H9 (cell line): ENCODE measurements around the gene PPP1R14C. TPM values are rescaled to one million over a fixed set of nuclear protein-coding genes. Genes with fewer than 3 reads are reported as not detected.

Experiments
- DNase-seq: peaks from one replicate; pipeline ENCODE4 v3.0.0-alpha.2; 2017
- H2AFZ ChIP-seq: one replicate; pipeline ENCODE4 v1.6.1; 2013; ENCODE audit warnings: mild to moderate bottlenecking, low read length, control low read depth, moderate library complexity
- H2AK5ac ChIP-seq: 2 replicates; pipeline ENCODE4 v1.6.1; 2013; ENCODE audit warnings: low read length, control low read depth, mixed read lengths; ENCODE audit not compliant: insufficient read length
- H2BK120ac ChIP-seq: one replicate; pipeline ENCODE4 v1.6.1; 2013; ENCODE audit warnings: low read depth, mild to moderate bottlenecking, low read length, control low read depth, inconsistent platforms; ENCODE audit not compliant: poor library complexity, severe bottlenecking
- H2BK12ac ChIP-seq: 2 replicates; pipeline ENCODE4 v1.6.1; 2013; ENCODE audit warnings: low read length, control low read depth, mixed read lengths, low read depth; ENCODE audit not compliant: insufficient read length
- H2BK15ac ChIP-seq: 2 replicates; pipeline ENCODE4 v1.6.1; 2013; ENCODE audit warnings: low read depth, low read length, control low read depth
- H2BK20ac ChIP-seq: one replicate; pipeline ENCODE4 v1.6.1; 2013; ENCODE audit warnings: low read depth, mild to moderate bottlenecking, low read length, control low read depth, inconsistent platforms; ENCODE audit not compliant: poor library complexity, severe bottlenecking
- H2BK5ac ChIP-seq: 2 replicates; pipeline ENCODE4 v1.6.1; 2013; ENCODE audit warnings: low read length, control low read depth, mixed read lengths; ENCODE audit not compliant: insufficient read length
- H3K14ac ChIP-seq: 2 replicates; pipeline ENCODE4 v1.6.1; 2013; ENCODE audit warnings: low read length, control low read depth; ENCODE audit not compliant: insufficient read depth
- H3K18ac ChIP-seq: 2 replicates; pipeline ENCODE4 v1.6.1; 2013; ENCODE audit warnings: low read depth, mild to moderate bottlenecking, mixed read lengths, low read length, control low read depth; ENCODE audit not compliant: insufficient read length
- H3K23ac ChIP-seq: 2 replicates; pipeline ENCODE4 v1.6.1; 2013; ENCODE audit warnings: low read length, control low read depth, mixed read lengths, low read depth; ENCODE audit not compliant: insufficient read length
- H3K23me2 ChIP-seq: 2 replicates; pipeline ENCODE4 v1.6.1; 2013; ENCODE audit warnings: low read depth, mild to moderate bottlenecking, mixed read lengths, low read length, control low read depth; ENCODE audit not compliant: insufficient read length, poor library complexity, severe bottlenecking
- H3K27ac ChIP-seq: 2 replicates; pipeline ENCODE4 v1.5.1; 2013; ENCODE audit warnings: low read length, control low read depth, mixed read lengths, low read depth; ENCODE audit not compliant: insufficient read length
- H3K27me3 ChIP-seq: 2 replicates; pipeline ENCODE4 v1.6.1; 2013; ENCODE audit warnings: low read length, control low read depth, inconsistent platforms; ENCODE audit not compliant: insufficient read depth
- H3K4ac ChIP-seq: 2 replicates; pipeline ENCODE4 v1.6.1; 2013; ENCODE audit warnings: low read depth, mild to moderate bottlenecking, control low read depth, inconsistent platforms, low read length, moderate library complexity
- H3K4me1 ChIP-seq: 2 replicates; pipeline ENCODE4 v1.6.1; 2013; ENCODE audit warnings: low read length, control low read depth, inconsistent platforms; ENCODE audit not compliant: insufficient read depth
- H3K4me2 ChIP-seq: 2 replicates; pipeline ENCODE4 v1.6.1; 2013; ENCODE audit warnings: low read length, control low read depth, mixed read lengths; ENCODE audit not compliant: insufficient read length, insufficient read depth
- H3K56ac ChIP-seq: 2 replicates; pipeline ENCODE4 v1.6.1; 2013; ENCODE audit warnings: low read depth, mild to moderate bottlenecking, mixed read lengths, low read length, control low read depth; ENCODE audit not compliant: insufficient read length
- H3K79me1 ChIP-seq: 2 replicates; pipeline ENCODE4 v1.6.1; 2013; ENCODE audit warnings: low read depth, mild to moderate bottlenecking, moderate library complexity, low read length, control low read depth, inconsistent platforms; ENCODE audit not compliant: insufficient read depth, poor library complexity, severe bottlenecking
- H3K79me2 ChIP-seq: 2 replicates; pipeline ENCODE4 v1.6.1; 2013; ENCODE audit warnings: low read length, control low read depth, inconsistent platforms; ENCODE audit not compliant: insufficient read depth
- H3K9ac ChIP-seq: 2 replicates; pipeline ENCODE4 v1.6.1; 2013; ENCODE audit warnings: low read length, control low read depth, mixed read lengths; ENCODE audit not compliant: insufficient read length; ENCODE audit errors: extremely low read depth
- H3K9me3 ChIP-seq: one replicate; pipeline ENCODE4 v1.6.1; 2013; ENCODE audit warnings: low read depth, low read length, inconsistent platforms; ENCODE audit not compliant: control insufficient read depth
- H3T11ph ChIP-seq: one replicate; pipeline ENCODE4 v1.6.1; 2013; ENCODE audit warnings: mild to moderate bottlenecking, low read length, control low read depth, inconsistent platforms
- H4K20me1 ChIP-seq: one replicate; pipeline ENCODE4 v1.6.1; 2013; ENCODE audit not compliant: control insufficient read depth, insufficient read length, insufficient read depth
- H4K5ac ChIP-seq: 2 replicates; pipeline ENCODE4 v1.6.1; 2013; ENCODE audit warnings: low read depth, mild to moderate bottlenecking, mixed read lengths, low read length, control low read depth; ENCODE audit not compliant: insufficient read length
- H4K8ac ChIP-seq: replicated peaks from 2 replicates; pipeline ENCODE4 v1.6.1; 2013; ENCODE audit warnings: low read length, control low read depth, mixed read lengths, low read depth; ENCODE audit not compliant: insufficient read length
- H4K91ac ChIP-seq: 2 replicates; pipeline ENCODE4 v1.6.1; 2013; ENCODE audit warnings: low read depth, mild to moderate bottlenecking, moderate library complexity, mixed read lengths, low read length, control low read depth; ENCODE audit not compliant: insufficient read length
- H3K27ac Mint-ChIP-seq, 3 experiments: 2 replicates in 2 of 3; 3 replicates in 1 of 3; pipeline ENCODE4 v1.8.0; 2020 to 2021; ENCODE audit warnings: mixed read lengths in 3 of 3, mild to moderate bottlenecking in 1 of 3, moderate library complexity in 1 of 3
- H3K27me3 Mint-ChIP-seq: 2 replicates; pipeline ENCODE4 v1.8.0; 2021; ENCODE audit warnings: low read depth, mild to moderate bottlenecking, moderate library complexity, mixed read lengths
- H3K36me3 Mint-ChIP-seq, 3 experiments: 2 replicates in 2 of 3; 3 replicates in 1 of 3; pipeline ENCODE4 v1.8.0; 2020 to 2021; ENCODE audit warnings: low read depth in 3 of 3, mixed read lengths in 3 of 3; ENCODE audit not compliant: insufficient read depth in 1 of 3
- H3K4me1 Mint-ChIP-seq, 2 experiments: 2 replicates each; pipeline ENCODE4 v1.8.0; 2020; ENCODE audit warnings: mixed read lengths in 2 of 2
- H3K4me3 Mint-ChIP-seq, 2 experiments: 2 replicates in 1 of 2; 3 replicates in 1 of 2; pipeline ENCODE4 v1.8.0; 2020 to 2021; ENCODE audit warnings: mild to moderate bottlenecking in 2 of 2, mixed read lengths in 2 of 2, moderate library complexity in 1 of 2
- H3K9me3 Mint-ChIP-seq, 2 experiments: 2 replicates in 1 of 2; 3 replicates in 1 of 2; pipeline ENCODE4 v1.8.0; 2020; ENCODE audit warnings: mild to moderate bottlenecking in 2 of 2, mixed read lengths in 2 of 2, moderate library complexity in 1 of 2
- CTCF ChIP-seq: fragments of 200-600 bp; sonication (generic); conservative IDR thresholded peaks from 3 replicates; pipeline ENCODE4 v1.8.0; 2021; ENCODE audit warnings: antibody characterized with exemption, mild to moderate bottlenecking
- WGBS: extraction: QIAGEN DNeasy Blood & Tissue Kit; methylation state at CpG from one replicate; pipeline ENCODE4 v1.1.7; 2013; ENCODE audit warnings: missing lambda C conversion rate, low lambda C conversion rate, mixed read lengths; ENCODE audit not compliant: insufficient read length; ENCODE audit errors: extremely low coverage; 5-methylcytosine and 5-hydroxymethylcytosine counted together
- total RNA-seq: library from RNA; stranded (reverse); gene quantifications from 2 replicates; pipeline ENCODE4 v1.2.1, GENCODE V29; 2021

The PPP1R14C gene
- total RNA-seq, 1 experiment from 2014 or later = 0.37 TPM

- Histone ChIP-seq H3K79me2 (no peaks in the 10 kb centered on the region), H3K23ac (no peak overlapping the region), H3K9ac (no peak overlapping the region), H3K27ac (no peak overlapping the region), H3K9me3 (no peaks in the 10 kb centered on the region), H4K5ac (no peak overlapping the region), H4K91ac (no peak overlapping the region), H3K4me1 (no peaks in the 10 kb centered on the region; the same call in 1 of the 2 replicates), H2BK5ac (no peak overlapping the region), H3K18ac (no peak overlapping the region), H3K27me3 (no peaks in the 10 kb centered on the region), H3K79me1 (no peaks in the 10 kb centered on the region), H4K8ac (no peak overlapping the region), H2BK20ac (no peak overlapping the region), H2BK15ac (no peak overlapping the region), H3K4me2 (no peak overlapping the region), H2BK120ac (no peak overlapping the region), H3K56ac (no peak overlapping the region), H2AFZ (no peak overlapping the region), H2AK5ac (no peak overlapping the region), H3K14ac (no peak overlapping the region), H3K23me2 (no peaks in the 10 kb centered on the region), H3T11ph (no peak overlapping the region), H4K20me1 (no peaks in the 10 kb centered on the region), H3K4ac (no peak overlapping the region), H2BK12ac (no peak overlapping the region)
- Mint-ChIP-seq H3K4me3 (no peak overlapping the region), H3K36me3 (no peaks in the 10 kb centered on the region), H3K27me3 (peaks cover 2% of the 10 kb centered on the region; the same call in 1 of the 2 replicates), H3K4me1 (no peaks in the 10 kb centered on the region), H3K9me3 (no peaks in the 10 kb centered on the region; a peak in 1 of 5 replicates), H3K27ac (no peak overlapping the region)
- no peak for DNase-seq
- WGBS = no CpG with 5 or more reads among the region's 2 CpGs
- TF ChIP-seq CTCF = no peak
Observed at GRCh38 chr6:150172929-150173328, 30.1 kb downstream of the PPP1R14C start.
